Thyroid gland (tissue), 4 donors: ENCODE measurements around the gene SPRING1. TPM values are rescaled to one million over a fixed set of nuclear protein-coding genes. Genes with fewer than 3 reads are reported as not detected.

Source experiments
- DNase-seq, 2 donors: peaks; one replicate each; pipeline ENCODE4 v3.0.0-alpha.2; 2019
- H3K27ac ChIP-seq, 3 donors: fragments of 200-600 bp; sonication (generic); 1 replicate in 2 of 3; 2 replicates in 1 of 3; pipeline ENCODE4 v1.5.1; 2016 to 2019; ENCODE audit warnings: mild to moderate bottlenecking in 1 of 3, moderate library complexity in 1 of 3
- H3K27me3 ChIP-seq: fragments of 200-600 bp; sonication (generic); one replicate; pipeline ENCODE4 v1.5.1; 2019
- H3K36me3 ChIP-seq, 2 donors: fragments of 200-600 bp; sonication (generic); one replicate each; pipeline ENCODE4 v1.5.1; 2016 to 2019
- H3K4me1 ChIP-seq, 2 donors: fragments of 200-600 bp; sonication (generic); one replicate each; pipeline ENCODE4 v1.5.1; 2017 to 2019
- H3K4me3 ChIP-seq, 3 donors: fragments of 200-600 bp; sonication (generic); replicated peaks in 1 of 3; 1 replicate in 2 of 3; 2 replicates in 1 of 3; pipeline ENCODE4 v1.5.1; 2016; ENCODE audit warnings: mild to moderate bottlenecking in 1 of 3
- H3K9me3 ChIP-seq: fragments of 200-600 bp; sonication (generic); one replicate; pipeline ENCODE4 v1.5.1; 2017
- POLR2A ChIP-seq, 2 donors: fragments of 450-650 bp; IDR thresholded peaks; one replicate each; pipeline ENCODE4 v1.6.1; 2017; ENCODE audit warnings: antibody characterized with exemption in 2 of 2, mild to moderate bottlenecking in 2 of 2, moderate library complexity in 1 of 2
- WGBS, 2 donors: methylation state at CpG; one replicate each; pipeline ENCODE4 v1.1.5; 2017; 5-methylcytosine and 5-hydroxymethylcytosine counted together
- intact Hi-C: fragments of 100-400 bp; cut with DNase I; formaldehyde crosslinking; loops from one replicate; pipeline ENCODE4 v1.15.1; 2023
- total RNA-seq, 4 donors: library from RNA; depleted of rRNA; stranded (reverse); fragments of >200 nt; gene quantifications; one replicate each; pipeline ENCODE4 v1.2.3, GENCODE V29; 2016
- TF ChIP-seq, protein P1 (sequence below), 6 experiments: fragments of 200-600 bp in 3 of 6; fragments of 450-650 bp in 3 of 6; sonication (generic) in 3 of 6; IDR thresholded peaks; one replicate each; pipeline ENCODE4 v1.5.1; 2016 to 2019; ENCODE audit warnings: antibody characterized with exemption in 6 of 6, mild to moderate bottlenecking in 2 of 6, inconsistent platforms in 1 of 6, moderate library complexity in 1 of 6

SPRING1 gene
- total RNA-seq, 4 donors from 2014 or later = 88.0 to 163 (median 124) TPM

DNA sequence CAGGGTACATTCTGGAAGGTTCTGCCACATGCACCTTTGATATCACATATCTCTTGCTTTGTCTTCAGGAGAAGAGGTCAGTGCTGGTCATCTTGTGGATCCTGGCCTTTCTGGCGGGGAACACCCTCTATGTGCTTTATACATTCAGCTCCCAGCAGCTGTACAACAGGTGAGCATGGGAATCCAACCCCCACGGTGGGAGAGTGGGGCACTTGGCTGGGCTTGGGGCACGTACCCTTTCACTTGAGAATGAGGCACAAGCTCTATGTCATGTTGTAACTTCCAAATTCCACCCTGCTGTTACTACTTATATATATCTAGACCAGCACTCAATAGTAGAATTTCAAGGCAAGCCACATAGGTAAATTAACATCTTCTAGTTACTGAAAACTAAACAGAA lies 28.9 kb upstream of the SPRING1 start:
- no peaks in the 10 kb centered on the region for H3K9me3 ChIP-seq
- no peak overlapping the region for H3K27ac ChIP-seq
- H3K4me3 ChIP-seq = no peak overlapping the region
- intact Hi-C loops = no loop called here
- DNase-seq = no peak
- 90 to 94% methylated on average over 3 of the region's 3 CpGs for WGBS, 2 donors
- no peaks in the 10 kb centered on the region for H3K36me3 ChIP-seq
- no peaks in the 10 kb centered on the region for H3K4me1 ChIP-seq
- TF ChIP-seq, protein P1, sequence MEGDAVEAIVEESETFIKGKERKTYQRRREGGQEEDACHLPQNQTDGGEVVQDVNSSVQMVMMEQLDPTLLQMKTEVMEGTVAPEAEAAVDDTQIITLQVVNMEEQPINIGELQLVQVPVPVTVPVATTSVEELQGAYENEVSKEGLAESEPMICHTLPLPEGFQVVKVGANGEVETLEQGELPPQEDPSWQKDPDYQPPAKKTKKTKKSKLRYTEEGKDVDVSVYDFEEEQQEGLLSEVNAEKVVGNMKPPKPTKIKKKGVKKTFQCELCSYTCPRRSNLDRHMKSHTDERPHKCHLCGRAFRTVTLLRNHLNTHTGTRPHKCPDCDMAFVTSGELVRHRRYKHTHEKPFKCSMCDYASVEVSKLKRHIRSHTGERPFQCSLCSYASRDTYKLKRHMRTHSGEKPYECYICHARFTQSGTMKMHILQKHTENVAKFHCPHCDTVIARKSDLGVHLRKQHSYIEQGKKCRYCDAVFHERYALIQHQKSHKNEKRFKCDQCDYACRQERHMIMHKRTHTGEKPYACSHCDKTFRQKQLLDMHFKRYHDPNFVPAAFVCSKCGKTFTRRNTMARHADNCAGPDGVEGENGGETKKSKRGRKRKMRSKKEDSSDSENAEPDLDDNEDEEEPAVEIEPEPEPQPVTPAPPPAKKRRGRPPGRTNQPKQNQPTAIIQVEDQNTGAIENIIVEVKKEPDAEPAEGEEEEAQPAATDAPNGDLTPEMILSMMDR (IDR thresholded peaks at IDR 0.05) = no peak
- TF ChIP-seq POLR2A (IDR thresholded peaks at IDR 0.05) = no peak
- H3K27me3 ChIP-seq = no peaks in the 10 kb centered on the region

GRCh38 chr12:116766285-116766684 lies 28.4 kb upstream of the SPRING1 start:
- Histone ChIP-seq H3K4me1 (no peaks in the 10 kb centered on the region), H3K27ac (no peak overlapping the region), H3K9me3 (no peaks in the 10 kb centered on the region), H3K36me3 (no peaks in the 10 kb centered on the region), H3K4me3 (no peak overlapping the region), H3K27me3 (no peaks in the 10 kb centered on the region)
- intact Hi-C loops = no loop called here
- WGBS, 2 donors = 97 to 98% methylated on average over 3 of the region's 3 CpGs
- TF ChIP-seq, protein P1 (IDR thresholded peaks at IDR 0.05) = no peak
- no peak for TF ChIP-seq POLR2A (IDR thresholded peaks at IDR 0.05)
- no peak for DNase-seq

GRCh38 chr12:116765271-116765670 lies 27.4 kb upstream of the SPRING1 start:
- Histone ChIP-seq H3K4me1 (no peaks in the 10 kb centered on the region), H3K36me3 (no peaks in the 10 kb centered on the region), H3K27ac (no peak overlapping the region), H3K27me3 (no peaks in the 10 kb centered on the region), H3K9me3 (no peaks in the 10 kb centered on the region), H3K4me3 (no peak overlapping the region)
- TF ChIP-seq, protein P1 (IDR thresholded peaks at IDR 0.05) = no peak
- no peak for TF ChIP-seq POLR2A (IDR thresholded peaks at IDR 0.05)
- DNase-seq = no peak
- intact Hi-C loops = no loop called here
- WGBS, 2 donors = 61 to 72% methylated on average over 5 of the region's 5 CpGs

DNA sequence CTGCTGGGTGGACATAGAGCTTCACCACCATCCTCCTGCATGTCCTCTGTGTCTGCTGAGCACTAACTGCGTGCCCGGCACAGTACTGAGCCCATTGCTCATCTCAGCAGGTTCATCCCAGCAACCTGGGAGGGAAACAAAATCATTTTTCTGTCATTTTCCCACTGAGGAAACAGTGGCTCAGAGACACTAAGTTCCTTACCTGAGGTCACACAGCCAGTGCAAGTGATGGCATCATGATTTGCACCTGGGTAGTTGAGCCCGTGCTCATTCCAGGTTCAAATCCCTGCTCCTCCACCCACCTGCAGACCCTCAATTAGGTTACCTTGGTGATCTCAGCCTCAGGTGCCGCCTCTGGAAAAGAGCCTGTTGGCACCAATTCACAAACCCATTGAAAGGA lies 23.6 kb upstream of the SPRING1 start:
- H3K9me3 ChIP-seq = no peaks in the 10 kb centered on the region
- no peaks in the 10 kb centered on the region for H3K4me1 ChIP-seq
- DNase-seq = no peak
- no peaks in the 10 kb centered on the region for H3K36me3 ChIP-seq
- 96 to 98% methylated on average over 4 of the region's 4 CpGs for WGBS, 2 donors
- H3K27me3 ChIP-seq = no peaks in the 10 kb centered on the region
- no peak overlapping the region for H3K27ac ChIP-seq
- no peak overlapping the region for H3K4me3 ChIP-seq
- TF ChIP-seq, protein P1 (IDR thresholded peaks at IDR 0.05) = no peak
- TF ChIP-seq POLR2A (IDR thresholded peaks at IDR 0.05) = no peak
- intact Hi-C loops = no loop called here

- intact Hi-C loops = no loop called here
- Histone ChIP-seq H3K4me3 (no peak overlapping the region), H3K4me1 (no peaks in the 10 kb centered on the region), H3K9me3 (no peaks in the 10 kb centered on the region), H3K36me3 (no peaks in the 10 kb centered on the region), H3K27ac (no peak overlapping the region), H3K27me3 (no peaks in the 10 kb centered on the region)
- DNase-seq = no peak
- no peak for TF ChIP-seq POLR2A (IDR thresholded peaks at IDR 0.05)
- TF ChIP-seq, protein P1 (IDR thresholded peaks at IDR 0.05) = no peak
- 80 to 88% methylated on average over 11 of the region's 11 CpGs for WGBS, 2 donors
Observed at GRCh38 chr12:116760622-116761020, 22.8 kb upstream of the SPRING1 start.
